GM12878 (cell line): ENCODE measurements around the gene MUC5B. TPM values are rescaled to one million over a fixed set of nuclear protein-coding genes. Genes with fewer than 3 reads are reported as not detected.

Experiments
- ATAC-seq: fragments of 200-7000 bp; cut with Tn5 transposase; 3 replicates; pipeline ENCODE4 v1.9.1; 2020; ENCODE audit warnings: mild to moderate bottlenecking, moderate library complexity
- BruUV-seq: library from RNA; stranded (reverse); fragments of 400-500 nt; replicated peaks from 2 replicates; lab custom pipeline; 2021; lab: Mats Ljungman, UMichigan
- CTCF ChIA-PET: fragments of 300-600 bp; sonication (Branson Sonifier 250); formaldehyde crosslinking; extraction: SDS; loops from one replicate; lab custom pipeline; 2021; ENCODE audit warnings: inconsistent platforms; lab: Yijun Ruan, JAX
- POLR2A ChIA-PET: fragments of 350-600 bp; formaldehyde crosslinking; extraction: SDS; loops from one replicate; lab custom pipeline; 2021; ENCODE audit warnings: inconsistent platforms; lab: Charles Lee
- RAD21 ChIA-PET: fragments of 300-600 bp; sonication (Branson Sonifier 250); formaldehyde crosslinking; loops from one replicate; lab custom pipeline; 2023; ENCODE audit warnings: antibody characterized with exemption; ENCODE audit not compliant: unreplicated experiment; lab: Charles Lee
- SMC1A ChIA-PET: fragments of 300-600 bp; sonication (Branson Sonifier 250); formaldehyde crosslinking; loops from one replicate; lab custom pipeline; 2023; ENCODE audit not compliant: unreplicated experiment, uncharacterized antibody; lab: Charles Lee
- DNase-seq: peaks from one replicate; pipeline ENCODE4 v3.0.0-alpha.2; 2011; ENCODE audit warnings: low read depth, low spot score
- FAIRE-seq: peaks from 3 replicates; lab custom pipeline; 2011; peaks lifted over from hg19 to GRCh38; lab: Jason Lieb, UNC
- H2AFZ ChIP-seq: 2 replicates; pipeline ENCODE4 v1.6.0; 2011; ENCODE audit warnings: low read depth, low read length, control low read depth; ENCODE audit not compliant: control insufficient read depth
- H3K27ac ChIP-seq: 2 replicates; pipeline ENCODE4 v1.5.1; 2011; ENCODE audit warnings: control low read depth; ENCODE audit not compliant: control insufficient read depth, insufficient read depth
- H3K27me3 ChIP-seq, 2 experiments: replicated peaks in 1 of 2; 2 replicates each; pipeline versions ENCODE4 v1.6.0 to v1.6.1; 2011; ENCODE audit warnings: low read length in 1 of 2; ENCODE audit not compliant: control insufficient read depth in 2 of 2, insufficient read depth in 2 of 2
- H3K36me3 ChIP-seq, 2 experiments: 2 replicates each; pipeline ENCODE4 v1.5.1; 2011; ENCODE audit warnings: low read length in 1 of 2; ENCODE audit not compliant: control insufficient read depth in 2 of 2, insufficient read depth in 2 of 2
- H3K4me1 ChIP-seq: 2 replicates; pipeline ENCODE4 v1.6.1; 2011; ENCODE audit warnings: mild to moderate bottlenecking, low read length, moderate library complexity, mixed read lengths; ENCODE audit not compliant: control insufficient read depth, insufficient read depth
- H3K4me2 ChIP-seq: 2 replicates; pipeline ENCODE4 v1.6.0; 2011; ENCODE audit warnings: control low read depth; ENCODE audit not compliant: control insufficient read depth, insufficient read depth
- H3K4me3 ChIP-seq: fragments of 200-600 bp; sonication (generic); 2 replicates; pipeline ENCODE4 v1.5.1; 2016
- H3K79me2 ChIP-seq: 2 replicates; pipeline ENCODE4 v1.6.0; 2011; ENCODE audit warnings: low read length; ENCODE audit not compliant: control insufficient read depth, insufficient read depth
- H3K9ac ChIP-seq: 2 replicates; pipeline ENCODE4 v1.8.0; 2011; ENCODE audit warnings: low read length, control low read depth, mixed read lengths; ENCODE audit not compliant: control insufficient read depth, insufficient read depth
- H3K9me3 ChIP-seq: replicated peaks from 3 replicates; pipeline ENCODE4 v1.5.1; 2011; ENCODE audit warnings: mild to moderate bottlenecking, low read length; ENCODE audit not compliant: control insufficient read depth, insufficient read depth
- H4K20me1 ChIP-seq: 2 replicates; pipeline ENCODE4 v1.6.0; 2011; ENCODE audit not compliant: control insufficient read depth, insufficient read depth
- NR2F1 ChIP-seq: fragments of 450-650 bp; conservative IDR thresholded peaks from 2 replicates; pipeline ENCODE4 v1.6.1; 2017; ENCODE audit warnings: mild to moderate bottlenecking
- WGBS: methylation state at CpG from one replicate; pipeline ENCODE4 v1.1.6; 2016; ENCODE audit warnings: low lambda C conversion rate; ENCODE audit not compliant: insufficient replicate concordance, insufficient coverage; ENCODE audit errors: missing lambda C conversion rate; 5-methylcytosine and 5-hydroxymethylcytosine counted together
- in situ Hi-C: fragments of 300-500 bp; cut with MboI; formaldehyde crosslinking; loops from 9 replicates; pipeline ENCODE4 v1.14.3; 2018; ENCODE audit warnings: mixed read lengths
- intact Hi-C: fragments of 100-400 bp; cut with micrococcal nuclease; formaldehyde crosslinking; loops from one replicate; pipeline ENCODE4 v1.14.2; 2022; ENCODE audit not compliant: unreplicated experiment
- polyA plus RNA-seq, 11 experiments: library from polyadenylated mRNA; depleted of rRNA in 4 of 11; unstranded in 6 of 11; stranded (reverse) in 5 of 11; fragments of >200 nt; fragmentation: Nextera tagmentation in 4 of 11; fragmentation: Illumina TruSeq in 1 of 11; extraction: Ambion mirVana in 4 of 11; extraction: Trizol in 1 of 11; gene quantifications; 1 replicate in 1 of 11; 2 replicates in 10 of 11; pipeline versions ENCODE4 v1.2.1 to v1.2.3, GENCODE V29; 2011 to 2016; ENCODE audit warnings: inconsistent platforms in 2 of 11, missing spikeins in 2 of 11, low read depth in 1 of 11
- total RNA-seq, 4 experiments: library from RNA; depleted of rRNA in 3 of 4; stranded (reverse); fragments of >200 nt in 3 of 4; fragmentation: Illumina TruSeq in 1 of 4; extraction: Trizol in 1 of 4; gene quantifications; 2 replicates each; pipeline versions ENCODE4 v1.2.1 to v1.2.3, GENCODE V29; 2013 to 2021
- TF ChIP-seq, protein P1 (sequence below): IDR thresholded peaks from 2 replicates; pipeline ENCODE4 v1.6.1; 2012; ENCODE audit warnings: low read depth, low read length, improper control_type of control experiment
- TF ChIP-seq, protein P2 (sequence below): fragments of 450-650 bp; formaldehyde crosslinking; IDR thresholded peaks from 2 replicates; pipeline ENCODE4 v1.4.0; 2022; ENCODE audit warnings: mild to moderate bottlenecking, moderate library complexity

The MUC5B gene
- total and polyA plus RNA-seq, 10 of the 15 experiments (the other 5 are each of a cell fraction or from before 2014, with no cell fraction given) = 1.5 TPM; not detected in 9

DNA sequence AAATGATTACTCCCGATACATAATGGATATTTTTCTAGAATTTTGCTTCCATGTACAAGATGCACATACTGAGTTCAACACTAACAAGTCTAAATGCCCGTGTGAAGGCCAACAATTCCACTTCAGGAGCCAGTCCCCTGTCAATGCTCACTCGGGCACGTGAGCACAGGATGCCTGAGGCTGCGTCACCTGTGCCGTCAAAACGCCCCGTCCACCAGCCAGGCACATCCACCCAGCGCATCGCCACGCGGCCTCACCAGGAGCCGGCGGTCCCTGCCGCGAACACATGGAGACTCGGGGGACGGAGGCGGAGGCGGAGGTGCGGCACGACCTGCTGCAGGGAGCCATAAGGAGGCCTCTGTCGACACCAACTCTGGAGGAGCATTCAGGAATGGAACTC is 76.8 kb downstream of the MUC5B start:
- in situ Hi-C loops = no loop called here
- TF ChIP-seq, protein P1, sequence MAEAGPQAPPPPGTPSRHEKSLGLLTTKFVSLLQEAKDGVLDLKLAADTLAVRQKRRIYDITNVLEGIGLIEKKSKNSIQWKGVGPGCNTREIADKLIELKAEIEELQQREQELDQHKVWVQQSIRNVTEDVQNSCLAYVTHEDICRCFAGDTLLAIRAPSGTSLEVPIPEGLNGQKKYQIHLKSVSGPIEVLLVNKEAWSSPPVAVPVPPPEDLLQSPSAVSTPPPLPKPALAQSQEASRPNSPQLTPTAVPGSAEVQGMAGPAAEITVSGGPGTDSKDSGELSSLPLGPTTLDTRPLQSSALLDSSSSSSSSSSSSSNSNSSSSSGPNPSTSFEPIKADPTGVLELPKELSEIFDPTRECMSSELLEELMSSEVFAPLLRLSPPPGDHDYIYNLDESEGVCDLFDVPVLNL = no peak
- no peak for TF ChIP-seq NR2F1
- TF ChIP-seq, protein P2, sequence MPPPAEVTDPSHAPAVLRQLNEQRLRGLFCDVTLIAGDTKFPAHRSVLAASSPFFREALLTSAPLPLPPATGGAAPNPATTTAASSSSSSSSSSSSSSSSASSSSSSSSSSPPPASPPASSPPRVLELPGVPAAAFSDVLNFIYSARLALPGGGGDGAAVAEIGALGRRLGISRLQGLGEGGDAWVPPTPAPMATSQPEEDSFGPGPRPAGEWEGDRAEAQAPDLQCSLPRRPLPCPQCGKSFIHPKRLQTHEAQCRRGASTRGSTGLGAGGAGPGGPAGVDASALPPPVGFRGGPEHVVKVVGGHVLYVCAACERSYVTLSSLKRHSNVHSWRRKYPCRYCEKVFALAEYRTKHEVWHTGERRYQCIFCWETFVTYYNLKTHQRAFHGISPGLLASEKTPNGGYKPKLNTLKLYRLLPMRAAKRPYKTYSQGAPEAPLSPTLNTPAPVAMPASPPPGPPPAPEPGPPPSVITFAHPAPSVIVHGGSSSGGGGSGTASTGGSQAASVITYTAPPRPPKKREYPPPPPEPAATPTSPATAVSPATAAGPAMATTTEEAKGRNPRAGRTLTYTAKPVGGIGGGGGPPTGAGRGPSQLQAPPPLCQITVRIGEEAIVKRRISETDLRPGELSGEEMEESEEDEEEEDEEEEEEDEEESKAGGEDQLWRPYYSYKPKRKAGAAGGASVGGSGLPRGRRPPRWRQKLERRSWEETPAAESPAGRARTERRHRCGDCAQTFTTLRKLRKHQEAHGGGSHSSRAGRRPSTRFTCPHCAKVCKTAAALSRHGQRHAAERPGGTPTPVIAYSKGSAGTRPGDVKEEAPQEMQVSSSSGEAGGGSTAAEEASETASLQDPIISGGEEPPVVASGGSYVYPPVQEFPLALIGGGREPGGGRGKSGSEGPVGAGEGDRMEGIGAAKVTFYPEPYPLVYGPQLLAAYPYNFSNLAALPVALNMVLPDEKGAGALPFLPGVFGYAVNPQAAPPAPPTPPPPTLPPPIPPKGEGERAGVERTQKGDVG (CRISPR knock-in tag) = no peak
- Histone ChIP-seq H3K4me1 (no peaks in the 10 kb centered on the region), H3K4me2 (no peak overlapping the region), H4K20me1 (no peaks in the 10 kb centered on the region), H3K9ac (no peak overlapping the region), H3K4me3 (no peak overlapping the region), H3K27ac (no peak overlapping the region), H2AFZ (no peak overlapping the region), H3K79me2 (no peaks in the 10 kb centered on the region; the same call in 1 of the 2 replicates), H3K9me3 (no peaks in the 10 kb centered on the region; the same call in 2 of the 3 replicates), H3K36me3 (peaks cover 0 to 5% of the 10 kb centered on the region in 2 experiments; a peak in 3 of 4 replicates), H3K27me3 (no peaks in the 10 kb centered on the region)
- intact Hi-C loops = loop anchor here (10.0 kb wide), 2 partner anchors 85 to 275 kb away; partner anchors contain the start of genes BRSK2 and DUSP8
- DNase-seq = no peak
- ChIA-PET POLR2A (no interaction called here), SMC1A (no interaction called here), RAD21 (no interaction called here), CTCF (no interaction called here)
- 90% methylated on average over 23 of the region's 23 CpGs for WGBS
- BruUV-seq = no TSS peak
- ATAC-seq = no peak
- FAIRE-seq = no peak
